Type B pancreatic cell (in vitro differentiated cells): ENCODE data around the gene C1orf53. TPM values are rescaled to one million over a fixed set of nuclear protein-coding genes. Genes with fewer than 3 reads are reported as not detected.
"Not testable (repeated sequence)": the region's sequence is repeated elsewhere in the genome, so short reads cannot be mapped to it uniquely, and the experiment has no call there.

Experiments used
- DNase-seq: peaks from one replicate; pipeline ENCODE4 v3.0.0; 2021; ENCODE audit warnings: mixed read lengths; ENCODE audit not compliant: unreplicated experiment; ENCODE audit errors: extremely low spot score
- H3K27ac Mint-ChIP-seq: 2 replicates; pipeline ENCODE4 v1.8.0; 2021; ENCODE audit warnings: mild to moderate bottlenecking, mixed read lengths
- H3K27me3 Mint-ChIP-seq: 2 replicates; pipeline ENCODE4 v1.8.0; 2021; ENCODE audit warnings: mixed read lengths
- H3K36me3 Mint-ChIP-seq: 2 replicates; pipeline ENCODE4 v1.8.0; 2021; ENCODE audit warnings: mixed read lengths
- H3K4me1 Mint-ChIP-seq: one replicate; pipeline ENCODE4 v1.8.0; 2021; ENCODE audit warnings: mixed read lengths; ENCODE audit not compliant: unreplicated experiment
- H3K4me3 Mint-ChIP-seq: 2 replicates; pipeline ENCODE4 v1.8.0; 2021; ENCODE audit warnings: mild to moderate bottlenecking, mixed read lengths
- H3K9me3 Mint-ChIP-seq: 2 replicates; pipeline ENCODE4 v1.8.0; 2021; ENCODE audit warnings: mixed read lengths
- CTCF ChIP-seq: fragments of 200-600 bp; sonication (generic); conservative IDR thresholded peaks from 2 replicates; pipeline ENCODE4 v1.5.0; 2021; ENCODE audit warnings: antibody characterized with exemption, mild to moderate bottlenecking
- total RNA-seq: library from RNA; stranded (reverse); gene quantifications from 2 replicates; pipeline ENCODE4 v1.2.1, GENCODE V29; 2021; ENCODE audit warnings: low replicate concordance

Gene C1orf53
- total RNA-seq, 1 donor from 2014 or later, result 2.2 TPM

- Mint-ChIP-seq H3K27ac (no peak overlapping the region), H3K9me3 (no peaks in the 10 kb centered on the region), H3K4me1 (no peaks in the 10 kb centered on the region), H3K27me3 (peaks cover 4% of the 10 kb centered on the region), H3K36me3 (no peaks in the 10 kb centered on the region), H3K4me3 (no peak overlapping the region)
- DNase-seq, result no peak
- TF ChIP-seq CTCF, result no peak
Observed at GRCh38 chr1:197942042-197942441, 39.6 kb downstream of the C1orf53 start.

- Mint-ChIP-seq H3K4me3 (no peak overlapping the region), H3K27ac (no peak overlapping the region), H3K36me3 (no peaks in the 10 kb centered on the region), H3K27me3 (peaks cover 7% of the 10 kb centered on the region), H3K4me1 (no peaks in the 10 kb centered on the region), H3K9me3 (no peaks in the 10 kb centered on the region)
- TF ChIP-seq CTCF, result no peak
- DNase-seq, result no peak
Observed at GRCh38 chr1:197944485-197944884, 42.1 kb downstream of the C1orf53 start.

- no peaks in the 10 kb centered on the region for H3K9me3 Mint-ChIP-seq
- no peak for TF ChIP-seq CTCF
Observed at GRCh38 chr1:197948926-197949899, 46.8 kb downstream of the C1orf53 start.

GRCh38 chr1:197951089-197951488, 48.7 kb downstream of the C1orf53 start:
- H3K36me3 Mint-ChIP-seq, result no peaks in the 10 kb centered on the region
- H3K27ac Mint-ChIP-seq, result no peak overlapping the region
- no peak overlapping the region for H3K4me3 Mint-ChIP-seq
- H3K9me3 Mint-ChIP-seq, result no peaks in the 10 kb centered on the region
- no peak for TF ChIP-seq CTCF
- peaks cover 5% of the 10 kb centered on the region for H3K4me1 Mint-ChIP-seq
- H3K27me3 Mint-ChIP-seq, result peaks cover 3% of the 10 kb centered on the region
- DNase-seq, result no peak

More at GRCh38 chr1:197948926-197949899, 46.8 kb downstream of the C1orf53 start:
- peaks cover 7% of the 10 kb centered on the region for H3K27me3 Mint-ChIP-seq
- H3K27ac Mint-ChIP-seq, result no peak overlapping the region
- H3K4me3 Mint-ChIP-seq, result no peak overlapping the region
- DNase-seq, result no peak
- H3K4me1 Mint-ChIP-seq, result no peaks in the 10 kb centered on the region
- H3K36me3 Mint-ChIP-seq, result no peaks in the 10 kb centered on the region

- TF ChIP-seq CTCF, result no peak
- Mint-ChIP-seq H3K27ac (no peak overlapping the region), H3K27me3 (peaks cover 3% of the 10 kb centered on the region), H3K4me3 (no peak overlapping the region), H3K4me1 (peaks cover 5% of the 10 kb centered on the region), H3K9me3 (no peaks in the 10 kb centered on the region), H3K36me3 (no peaks in the 10 kb centered on the region)
- no peak for DNase-seq
Observed at GRCh38 chr1:197951617-197952175, 49.3 kb downstream of the C1orf53 start.

- not testable (repeated sequence) for H3K27me3 Mint-ChIP-seq, H3K27ac Mint-ChIP-seq, H3K9me3 Mint-ChIP-seq, H3K4me1 Mint-ChIP-seq, H3K4me3 Mint-ChIP-seq, DNase-seq, H3K36me3 Mint-ChIP-seq
Observed at GRCh38 chr1:197953472-197953871, 51.0 kb downstream of the C1orf53 start.
